Naive thymus-derived CD8-positive, alpha-beta T cell (primary cell): ENCODE data around the gene ZNF787. TPM values are rescaled to one million over a fixed set of nuclear protein-coding genes. Genes with fewer than 3 reads are reported as not detected.
"Not testable (repeated sequence)": the region's sequence is repeated elsewhere in the genome, so short reads cannot be mapped to it uniquely, and the experiment has no call there.

Source experiments
- ATAC-seq, 2 donors: fragments of 150-1000 bp; cut with Tn5 transposase in 1 of 2; sonication (Bioruptor Pico), chemical (Tn5 transposase) in 1 of 2; 1 replicate in 1 of 2; 2 replicates in 1 of 2; pipeline ENCODE4 v1.10.0; 2021; ENCODE audit warnings: mild to moderate bottlenecking in 2 of 2, moderate library complexity in 2 of 2
- POLR2A ChIA-PET: fragments of 350-600 bp; sonication (Branson Sonifier 250); formaldehyde crosslinking; loops from one replicate; lab custom pipeline; 2021; ENCODE audit warnings: antibody characterized with exemption; lab: Charles Lee
- DNase-seq, 10 donors: peaks; one replicate each; pipeline versions ENCODE4 v3.0.0 to v3.0.0-alpha.2; 2020 to 2022
- H3K27ac Mint-ChIP-seq, 10 donors: one replicate each; pipeline ENCODE4 v1.8.0; 2020 to 2022; ENCODE audit warnings: mild to moderate bottlenecking in 10 of 10, mixed read lengths in 10 of 10, moderate library complexity in 4 of 10, inconsistent platforms in 1 of 10
- H3K27me3 Mint-ChIP-seq, 5 donors: one replicate each; pipeline ENCODE4 v1.8.0; 2021 to 2022; ENCODE audit warnings: mixed read lengths in 5 of 5
- H3K36me3 Mint-ChIP-seq, 3 donors: one replicate each; pipeline ENCODE4 v1.8.0; 2020 to 2022; ENCODE audit warnings: mixed read lengths in 3 of 3, mild to moderate bottlenecking in 2 of 3, inconsistent platforms in 1 of 3
- H3K4me1 Mint-ChIP-seq, 4 donors: one replicate each; pipeline ENCODE4 v1.8.0; 2021 to 2022; ENCODE audit warnings: mixed read lengths in 4 of 4
- H3K4me3 Mint-ChIP-seq, 10 donors: one replicate each; pipeline ENCODE4 v1.8.0; 2020 to 2022; ENCODE audit warnings: mild to moderate bottlenecking in 10 of 10, mixed read lengths in 10 of 10, moderate library complexity in 6 of 10, inconsistent platforms in 1 of 10
- H3K9me3 Mint-ChIP-seq, 9 donors: one replicate each; pipeline ENCODE4 v1.8.0; 2020 to 2022; ENCODE audit warnings: mixed read lengths in 9 of 9, mild to moderate bottlenecking in 3 of 9, inconsistent platforms in 1 of 9, moderate library complexity in 1 of 9
- polyA plus RNA-seq, 3 donors: library from polyadenylated mRNA; unstranded; fragments of 300-500 nt; fragmentation: Illumina TruSeq; gene quantifications; one replicate each; pipeline ENCODE4 v1.2.3, GENCODE V29; 2021
- total RNA-seq, 8 experiments: library from RNA in 2 of 8; stranded (reverse) in 2 of 8; gene quantifications; one replicate each; pipeline ENCODE4 v1.2.3 and lab custom pipeline; 2021 to 2026

The ZNF787 gene
- total and polyA plus RNA-seq, 5 experiments from 2014 or later: 0.49 to 29.4 (median 1.9) TPM

DNA sequence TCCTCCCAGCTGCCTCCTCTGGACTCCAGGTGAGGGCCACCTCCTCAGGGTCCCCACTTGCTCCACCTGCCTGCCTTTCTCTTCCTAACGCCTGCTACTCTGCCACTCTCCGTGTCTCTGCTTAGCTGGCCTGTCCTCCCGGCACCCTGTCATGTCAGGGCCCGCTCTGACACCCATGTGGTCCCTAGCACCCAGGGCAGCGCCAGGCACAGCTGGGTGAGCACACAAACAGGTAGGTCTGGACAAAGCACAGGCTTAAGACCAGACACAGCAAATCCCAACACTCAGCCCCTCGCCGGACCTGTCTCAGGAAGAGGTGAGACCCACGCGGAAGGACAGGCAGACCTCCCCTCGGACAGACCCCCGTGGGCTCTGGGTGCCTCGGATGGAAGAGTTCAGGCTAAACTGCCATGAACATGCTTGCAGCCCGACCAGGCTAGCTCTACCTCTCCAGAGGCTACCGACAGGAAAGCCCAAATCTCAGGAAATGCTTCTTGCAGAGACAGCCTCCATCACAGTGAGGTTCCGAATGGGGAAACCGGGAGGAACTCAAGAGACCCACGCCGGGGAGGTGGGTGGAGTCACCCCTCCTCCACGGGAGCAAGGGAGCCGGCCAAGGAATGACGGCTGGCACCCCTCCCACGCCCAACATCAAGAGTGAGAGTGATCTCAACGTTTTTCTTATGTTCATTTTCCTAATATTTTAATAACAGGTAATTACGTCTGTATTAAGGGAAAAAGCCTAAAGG, 12.5 kb downstream of the ZNF787 start:
- Mint-ChIP-seq H3K36me3 (peaks cover 0 to 2% (median 0%) of the 10 kb centered on the region in 3 donors), H3K9me3 (no peaks in the 10 kb centered on the region), H3K4me3 (peak overlapping the region in 3 of 10 donors; percentile 10 to 51 (median 22)), H3K27ac (peak overlapping the region in 7 of 10 donors; percentile 25 to 90 (median 47)), H3K4me1 (peaks cover 30 to 79% (median 62%) of the 10 kb centered on the region in 4 donors), H3K27me3 (no peaks in the 10 kb centered on the region)
- DNase-seq (no peak), ATAC-seq (no peak)
- POLR2A ChIA-PET: interaction anchor here (1.6 kb wide), 1 partner anchor 12 kb away, joined by 4 read pairs; the partner anchor contains the start of gene ZNF787

GRCh38 chr19:56107626-56108351, 13.3 kb downstream of the ZNF787 start:
- DNase-seq: no peak
- no peaks in the 10 kb centered on the region for H3K9me3 Mint-ChIP-seq
- ATAC-seq: no peak
- POLR2A ChIA-PET: interaction anchor here (1.6 kb wide), 1 partner anchor 13 kb away, joined by 4 read pairs; the partner anchor contains the start of gene ZNF787
- H3K27me3 Mint-ChIP-seq: no peaks in the 10 kb centered on the region
- H3K27ac Mint-ChIP-seq: peak overlapping the region in 2 of 10 donors; percentile 40 to 90
- H3K4me1 Mint-ChIP-seq: peaks cover 25 to 70% (median 57%) of the 10 kb centered on the region in 4 donors
- peaks cover 0 to 2% (median 0%) of the 10 kb centered on the region in 3 donors for H3K36me3 Mint-ChIP-seq
- H3K4me3 Mint-ChIP-seq: peak overlapping the region in 3 of 10 donors; percentile 13 to 41 (median 22)

- Mint-ChIP-seq H3K27ac (peak overlapping the region in 6 of 10 donors; percentile 11 to 92 (median 50)), H3K4me1 (peaks cover 22 to 65% (median 51%) of the 10 kb centered on the region in 4 donors), H3K4me3 (peak overlapping the region in 4 of 10 donors; percentile 13 to 86 (median 47)), H3K27me3 (no peaks in the 10 kb centered on the region), H3K9me3 (no peaks in the 10 kb centered on the region), H3K36me3 (peaks cover 0 to 8% (median 0%) of the 10 kb centered on the region in 3 donors)
- POLR2A ChIA-PET: interaction anchor here (0.6 kb wide), 1 partner anchor 90 kb away, joined by 5 read pairs; no protein-coding TSS in a partner anchor
- DNase-seq: no peak
- ATAC-seq: no peak
Measured at GRCh38 chr19:56106993-56107392, 14.1 kb downstream of the ZNF787 start.

DNA sequence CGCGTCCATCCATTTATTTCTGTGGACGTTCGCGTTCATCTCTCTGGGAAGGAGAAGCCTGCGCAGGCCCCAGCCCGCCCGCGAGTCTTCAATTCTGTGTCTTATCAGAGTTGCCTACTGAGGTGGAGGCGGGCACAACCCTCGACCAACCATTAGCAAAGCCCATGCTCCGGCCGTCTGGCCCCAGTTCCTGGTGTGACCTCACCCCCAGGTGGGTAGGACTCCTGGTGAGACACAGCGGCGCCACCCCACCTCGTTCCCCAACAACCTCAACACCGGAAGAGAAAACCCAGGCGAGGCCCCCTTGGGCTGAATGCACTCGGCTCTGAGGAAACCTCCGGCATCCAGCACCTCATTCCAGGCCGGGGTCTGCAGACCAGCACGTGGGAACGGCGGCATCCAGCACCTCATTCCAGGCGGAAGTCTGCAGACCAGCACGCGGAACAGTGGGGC, 14.7 kb downstream of the ZNF787 start:
- H3K27ac Mint-ChIP-seq: peak overlapping the region in 8 of 10 donors; percentile 22 to 92 (median 66)
- no peaks in the 10 kb centered on the region for H3K9me3 Mint-ChIP-seq
- ATAC-seq (no peak), DNase-seq (no peak)
- POLR2A ChIA-PET: interaction anchor here (0.6 kb wide), 1 partner anchor 90 kb away, joined by 5 read pairs; no protein-coding TSS in a partner anchor
- H3K36me3 Mint-ChIP-seq: peaks cover 0 to 14% (median 2%) of the 10 kb centered on the region in 3 donors
- peaks cover 19 to 62% (median 47%) of the 10 kb centered on the region in 4 donors for H3K4me1 Mint-ChIP-seq
- H3K4me3 Mint-ChIP-seq: peak overlapping the region in 6 of 10 donors; percentile 50 to 86 (median 58)
- no peaks in the 10 kb centered on the region for H3K27me3 Mint-ChIP-seq

GRCh38 chr19:56105831-56106396, 15.2 kb downstream of the ZNF787 start:
- POLR2A ChIA-PET: interaction anchor here (1.2 to 1.3 kb wide), 2 partner anchors 15 to 35 kb away, joined by 3 to 4 read pairs; partner anchors contain the start of genes ZNF444 and ZNF787
- H3K27me3 Mint-ChIP-seq, H3K9me3 Mint-ChIP-seq, DNase-seq, ATAC-seq: not testable (repeated sequence)
- Mint-ChIP-seq H3K27ac (peak overlapping the region in 7 of 10 donors; percentile 22 to 92 (median 66)), H3K36me3 (peaks cover 0 to 19% (median 2%) of the 10 kb centered on the region in 3 donors), H3K4me3 (peak overlapping the region in 8 of 10 donors; percentile 24 to 86 (median 62)), H3K4me1 (peaks cover 19 to 60% (median 46%) of the 10 kb centered on the region in 4 donors)

- Mint-ChIP-seq H3K4me1 (peaks cover 19 to 55% (median 43%) of the 10 kb centered on the region in 4 donors), H3K4me3 (peak overlapping the region in 8 of 10 donors; percentile 8 to 76 (median 56)), H3K27ac (peak overlapping the region in 5 of 10 donors; percentile 63 to 85 (median 79)), H3K9me3 (no peaks in the 10 kb centered on the region), H3K36me3 (peaks cover 0 to 20% (median 2%) of the 10 kb centered on the region in 3 donors), H3K27me3 (no peaks in the 10 kb centered on the region)
- DNase-seq (peak; percentile 32 to 75 (median 54)), ATAC-seq (peak; percentile 87 to 88)
- POLR2A ChIA-PET: interaction anchor here (0.7 to 1.3 kb wide), 3 partner anchors 16 to 35 kb away, joined by 3 to 4 read pairs (median 3); partner anchors contain the start of genes ZNF444 and ZNF787
Measured at GRCh38 chr19:56105090-56105701, 15.9 kb downstream of the ZNF787 start.

- DNase-seq: no peak
- Mint-ChIP-seq H3K36me3 (peaks cover 0 to 20% (median 2%) of the 10 kb centered on the region in 3 donors), H3K4me1 (peaks cover 19 to 54% (median 40%) of the 10 kb centered on the region in 4 donors), H3K27ac (peak overlapping the region in 2 of 10 donors; percentile 19 to 53), H3K9me3 (no peaks in the 10 kb centered on the region), H3K27me3 (no peaks in the 10 kb centered on the region), H3K4me3 (peak overlapping the region in 3 of 10 donors; percentile 7 to 32 (median 18))
- ATAC-seq: no peak
- POLR2A ChIA-PET: interaction anchor here (1.3 kb wide), 1 partner anchor 16 kb away, joined by 4 read pairs; the partner anchor contains the start of gene ZNF787
Measured at GRCh38 chr19:56104423-56104822, 16.7 kb downstream of the ZNF787 start.

DNA sequence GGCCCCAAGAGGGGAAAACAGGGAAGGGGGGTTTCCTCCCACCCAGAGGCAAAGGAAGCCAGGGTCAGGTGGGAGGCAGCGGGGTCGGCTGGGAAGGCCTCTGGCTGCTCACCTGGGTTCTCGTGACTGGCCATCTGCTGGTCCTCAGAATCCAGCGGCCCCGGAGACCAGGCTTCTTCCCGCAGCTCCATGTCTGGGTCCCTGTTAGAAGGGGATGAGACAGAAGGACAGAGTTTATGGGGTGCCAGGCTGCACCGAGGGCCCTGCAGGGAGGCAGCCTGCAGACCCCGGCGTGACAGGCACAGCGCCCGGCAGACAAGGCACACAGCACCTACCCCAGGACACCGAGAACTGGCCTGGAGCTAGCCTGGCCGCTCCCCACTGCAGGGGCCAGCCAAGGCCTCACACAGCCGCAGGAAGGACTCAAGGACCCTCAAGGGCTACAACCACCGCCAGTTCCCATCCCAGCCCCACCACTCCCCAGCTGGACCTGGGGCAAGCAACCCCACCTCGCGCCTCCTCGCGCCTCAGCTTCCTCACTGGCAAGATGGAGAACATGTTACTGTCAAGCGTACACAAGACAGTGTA, 18.0 kb downstream of the ZNF787 start:
- peaks cover 0 to 24% (median 2%) of the 10 kb centered on the region in 3 donors for H3K36me3 Mint-ChIP-seq
- H3K4me3 Mint-ChIP-seq: no peak overlapping the region
- POLR2A ChIA-PET: no interaction called here
- no peak for ATAC-seq
- no peaks in the 10 kb centered on the region for H3K27me3 Mint-ChIP-seq
- no peak for DNase-seq
- H3K4me1 Mint-ChIP-seq: peaks cover 15 to 43% (median 31%) of the 10 kb centered on the region in 4 donors
- no peaks in the 10 kb centered on the region for H3K9me3 Mint-ChIP-seq
- peak overlapping the region in 3 of 10 donors; percentile 25 to 71 (median 52) for H3K27ac Mint-ChIP-seq

- POLR2A ChIA-PET: no interaction called here
- Mint-ChIP-seq H3K9me3 (no peaks in the 10 kb centered on the region), H3K27me3 (no peaks in the 10 kb centered on the region), H3K4me3 (no peak overlapping the region), H3K4me1 (peaks cover 12 to 35% (median 23%) of the 10 kb centered on the region in 4 donors), H3K27ac (peak overlapping the region in 4 of 10 donors; percentile 10 to 71 (median 40)), H3K36me3 (peaks cover 0 to 24% (median 2%) of the 10 kb centered on the region in 3 donors)
- DNase-seq (no peak), ATAC-seq (no peak)
Measured at GRCh38 chr19:56101746-56102535, 19.2 kb downstream of the ZNF787 start.

GRCh38 chr19:56101095-56101494, 20.0 kb downstream of the ZNF787 start:
- peaks cover 9 to 26% (median 14%) of the 10 kb centered on the region in 4 donors for H3K4me1 Mint-ChIP-seq
- H3K36me3 Mint-ChIP-seq: peaks cover 0 to 24% (median 2%) of the 10 kb centered on the region in 3 donors
- ATAC-seq (no peak), DNase-seq (no peak)
- peak overlapping the region in 1 of 10 donors; percentile 53 for H3K27ac Mint-ChIP-seq
- no peaks in the 10 kb centered on the region for H3K27me3 Mint-ChIP-seq
- H3K9me3 Mint-ChIP-seq: no peaks in the 10 kb centered on the region
- POLR2A ChIA-PET: no interaction called here
- no peak overlapping the region for H3K4me3 Mint-ChIP-seq
